ENCODE measurements around the gene MYBPHL. TPM values are rescaled to one million over a fixed set of nuclear protein-coding genes. Genes with fewer than 3 reads are reported as not detected.
A peak's percentile ranks its signal among the peaks of the same experiment; 100 is the strongest.

The MYBPHL gene
- total RNA-seq, 1 experiment from 2014 or later = not detected

DNA sequence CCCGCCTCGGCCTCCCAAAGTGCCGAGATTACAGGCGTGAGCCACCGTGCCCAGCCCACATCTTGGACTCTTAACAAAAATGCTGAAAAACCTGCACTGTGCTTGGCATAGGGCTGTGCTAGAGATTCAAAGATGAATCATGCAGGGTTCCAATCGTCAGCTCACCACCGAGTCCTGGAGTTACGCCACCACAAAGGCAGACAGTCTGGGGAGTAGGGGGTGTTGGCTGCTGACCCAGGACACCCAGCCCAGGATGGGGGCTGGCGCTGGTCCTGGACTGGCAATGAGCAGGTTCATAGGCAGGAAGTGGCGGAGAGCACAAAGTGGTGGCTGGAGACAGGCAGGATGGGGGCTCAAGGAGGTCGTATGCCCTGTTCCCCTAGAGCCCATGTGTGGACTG is 39.8 kb downstream of the MYBPHL start:
- DNase-seq (ENCODE audit: low read depth) = peak; percentile 79

DNA sequence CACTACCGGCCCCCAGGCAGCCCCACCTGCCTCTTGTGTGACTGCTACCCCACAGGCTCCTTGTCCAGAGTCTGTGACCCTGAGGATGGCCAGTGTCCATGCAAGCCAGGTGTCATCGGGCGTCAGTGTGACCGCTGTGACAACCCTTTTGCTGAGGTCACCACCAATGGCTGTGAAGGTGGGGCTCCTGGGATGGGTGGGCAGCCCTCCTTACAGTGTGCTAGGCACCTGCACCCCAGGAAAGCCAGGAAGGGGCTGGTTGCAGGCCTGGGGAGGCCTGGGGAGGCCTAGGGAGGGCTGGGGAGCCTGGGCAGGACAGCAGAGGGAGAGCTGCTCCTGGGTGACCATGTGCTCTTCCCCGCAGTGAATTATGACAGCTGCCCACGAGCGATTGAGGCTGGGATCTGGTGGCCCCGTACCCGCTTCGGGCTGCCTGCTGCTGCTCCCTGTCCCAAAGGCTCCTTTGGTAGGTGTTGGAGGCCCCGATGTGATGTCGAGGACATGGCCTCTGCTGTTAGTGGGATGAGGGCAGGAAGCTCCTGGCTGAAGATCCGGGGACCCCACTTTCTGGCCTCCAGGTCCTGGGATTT is 41.0 kb downstream of the MYBPHL start:
- no peak for DNase-seq (ENCODE audit: low read depth)

DNA sequence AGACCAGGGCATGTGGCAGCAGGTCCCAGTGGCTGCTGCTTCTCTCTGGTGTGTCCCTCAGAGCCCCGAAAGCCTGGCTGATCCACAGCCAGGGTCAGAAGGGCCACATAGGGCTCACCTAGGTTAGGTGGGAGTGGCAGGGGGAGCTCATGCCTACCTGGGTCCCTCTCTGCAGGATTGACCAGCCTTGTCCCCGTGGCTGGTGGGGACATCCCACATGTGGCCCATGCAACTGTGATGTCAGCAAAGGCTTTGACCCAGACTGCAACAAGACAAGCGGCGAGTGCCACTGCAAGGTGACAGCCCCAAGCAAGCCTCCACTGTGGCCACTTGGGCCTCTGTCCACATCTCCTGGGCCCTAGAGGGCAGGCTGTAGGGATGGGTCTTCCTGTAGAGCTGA is 41.8 kb downstream of the MYBPHL start:
- no peak for DNase-seq (ENCODE audit: low read depth)

DNA sequence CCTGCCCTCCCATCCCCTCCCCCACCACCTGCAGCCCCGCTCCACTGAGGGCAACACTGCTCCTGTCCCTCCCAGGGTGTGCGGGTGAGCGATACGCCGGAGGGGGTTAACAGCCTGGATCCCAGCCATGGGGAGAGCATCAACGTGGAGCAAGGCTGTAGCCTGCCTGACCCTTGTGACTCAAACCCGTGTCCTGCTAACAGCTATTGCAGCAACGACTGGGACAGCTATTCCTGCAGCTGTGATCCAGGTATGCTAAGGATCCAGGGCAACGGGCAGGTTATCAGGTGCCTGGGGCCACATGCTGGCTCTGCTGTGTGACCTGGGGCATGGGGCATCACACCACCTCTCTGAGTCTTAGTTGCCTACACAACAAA is 42.4 kb downstream of the MYBPHL start:
- no peak for DNase-seq (ENCODE audit: low read depth)

DNA sequence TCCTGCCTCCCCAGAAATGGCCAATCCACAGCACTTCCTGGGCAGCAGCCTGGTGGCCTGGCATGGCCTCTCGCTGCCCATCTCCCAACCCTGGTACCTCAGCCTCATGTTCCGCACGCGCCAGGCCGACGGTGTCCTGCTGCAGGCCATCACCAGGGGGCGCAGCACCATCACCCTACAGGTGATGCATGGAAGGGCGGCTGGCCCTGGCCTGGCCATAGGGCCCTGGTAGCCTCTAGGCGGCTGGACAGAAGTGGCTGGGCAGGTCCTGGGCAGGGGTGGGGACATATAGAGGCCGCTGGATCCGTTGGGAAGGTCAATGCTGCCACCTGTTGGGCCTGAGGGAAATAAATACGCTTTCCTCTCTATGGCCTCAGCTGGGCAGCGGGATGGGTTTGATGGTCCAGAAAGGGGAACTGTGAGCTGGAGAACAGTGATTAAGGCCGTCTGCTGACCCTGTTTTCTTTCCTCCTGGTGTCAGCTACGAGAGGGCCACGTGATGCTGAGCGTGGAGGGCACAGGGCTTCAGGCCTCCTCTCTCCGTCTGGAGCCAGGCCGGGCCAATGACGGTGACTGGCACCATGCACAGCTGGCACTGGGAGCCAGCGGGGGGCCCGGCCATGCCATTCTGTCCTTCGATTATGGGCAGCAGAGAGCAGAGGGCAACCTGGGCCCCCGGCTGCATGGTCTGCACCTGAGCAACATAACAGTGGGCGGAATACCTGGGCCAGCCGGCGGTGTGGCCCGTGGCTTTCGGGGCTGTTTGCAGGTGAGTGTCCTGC is 43.0 kb downstream of the MYBPHL start:
- peak; percentile 83 for DNase-seq (ENCODE audit: low read depth)

DNA sequence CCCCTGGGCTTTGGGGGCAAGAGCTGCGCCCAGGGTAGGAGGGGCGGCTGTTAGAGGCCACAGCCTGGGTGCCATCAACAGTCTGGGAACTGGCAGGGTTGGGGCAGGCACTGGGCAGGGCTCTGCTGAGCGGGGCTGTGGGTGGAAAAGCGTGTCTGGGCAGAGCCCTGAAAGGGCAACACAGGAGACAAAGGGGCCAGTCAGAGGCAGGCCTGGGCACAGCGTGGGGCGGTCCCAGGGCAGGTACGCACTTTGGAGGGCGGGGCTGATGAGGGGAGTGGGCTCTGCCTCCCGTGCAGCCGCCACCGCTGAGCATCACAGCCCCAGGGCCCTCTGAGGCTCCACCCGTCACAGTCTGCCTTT is 43.6 kb downstream of the MYBPHL start:
- DNase-seq (ENCODE audit: low read depth) = no peak

DNA sequence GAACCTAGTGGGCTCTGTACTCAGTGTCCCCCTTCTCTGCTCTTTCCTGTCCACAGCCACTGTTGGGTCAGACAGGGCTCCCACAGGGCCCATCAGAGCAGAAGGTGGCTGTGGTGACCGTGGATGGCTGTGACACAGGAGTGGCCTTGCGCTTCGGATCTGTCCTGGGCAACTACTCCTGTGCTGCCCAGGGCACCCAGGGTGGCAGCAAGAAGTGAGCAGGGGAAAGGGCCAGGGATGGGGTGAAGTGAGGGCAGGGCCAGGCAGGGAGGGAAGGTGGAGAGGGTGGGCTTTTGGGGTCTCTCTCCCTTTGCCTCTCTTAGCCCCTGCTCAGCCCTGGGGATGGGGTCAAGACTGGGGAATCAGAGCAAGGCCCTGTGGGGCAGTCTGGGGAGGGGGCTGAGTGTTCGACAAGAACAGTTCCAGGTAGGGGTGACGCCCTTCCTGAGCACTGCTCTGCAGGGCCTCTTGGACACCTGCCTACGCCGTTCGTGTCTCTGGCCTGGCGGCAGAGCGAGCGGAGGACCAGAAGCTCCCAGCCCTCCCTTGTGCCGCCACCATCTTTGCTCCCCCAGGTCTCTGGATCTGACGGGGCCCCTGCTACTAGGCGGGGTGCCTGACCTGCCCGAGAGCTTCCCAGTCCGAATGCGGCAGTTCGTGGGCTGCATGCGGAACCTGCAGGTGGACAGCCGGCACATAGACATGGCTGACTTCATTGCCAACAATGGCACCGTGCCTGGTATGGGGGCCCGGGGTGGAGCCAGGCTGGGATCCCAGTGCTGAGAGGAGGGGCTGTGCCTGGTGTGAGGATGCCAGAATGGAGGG is 44.4 kb downstream of the MYBPHL start:
- no peak for DNase-seq (ENCODE audit: low read depth)

DNA sequence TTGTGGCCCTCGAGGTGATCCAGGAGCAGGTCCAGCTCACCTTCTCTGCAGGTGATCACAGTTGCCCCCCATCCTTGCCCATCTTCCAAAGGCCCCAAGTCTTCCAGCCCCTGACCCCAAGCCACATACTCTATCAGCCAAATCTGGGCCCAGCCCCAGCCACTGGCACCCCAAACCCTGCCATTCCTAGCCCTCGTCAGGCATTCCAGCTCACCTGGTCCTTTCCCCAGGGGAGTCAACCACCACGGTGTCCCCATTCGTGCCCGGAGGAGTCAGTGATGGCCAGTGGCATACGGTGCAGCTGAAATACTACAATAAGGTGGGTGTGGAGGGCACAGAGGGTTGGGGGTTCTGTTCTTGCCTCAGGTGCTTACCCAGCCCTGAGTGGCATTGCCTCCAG is 45.2 kb downstream of the MYBPHL start:
- no peak for DNase-seq (ENCODE audit: low read depth)

DNA sequence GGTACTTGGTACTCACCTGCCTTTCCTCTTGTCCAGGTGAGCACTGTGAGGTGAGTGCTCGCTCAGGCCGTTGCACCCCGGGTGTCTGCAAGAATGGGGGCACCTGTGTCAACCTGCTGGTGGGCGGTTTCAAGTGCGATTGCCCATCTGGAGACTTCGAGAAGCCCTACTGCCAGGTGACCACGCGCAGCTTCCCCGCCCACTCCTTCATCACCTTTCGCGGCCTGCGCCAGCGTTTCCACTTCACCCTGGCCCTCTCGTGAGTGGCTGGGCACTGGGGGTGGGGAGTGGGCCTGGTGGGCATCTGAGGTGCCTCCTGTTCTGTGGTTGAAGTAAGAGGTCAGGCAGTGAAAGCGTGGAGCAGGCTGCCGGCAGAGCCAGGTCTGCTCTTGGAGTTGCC is 45.8 kb downstream of the MYBPHL start:
- DNase-seq (ENCODE audit: low read depth) = no peak

DNA sequence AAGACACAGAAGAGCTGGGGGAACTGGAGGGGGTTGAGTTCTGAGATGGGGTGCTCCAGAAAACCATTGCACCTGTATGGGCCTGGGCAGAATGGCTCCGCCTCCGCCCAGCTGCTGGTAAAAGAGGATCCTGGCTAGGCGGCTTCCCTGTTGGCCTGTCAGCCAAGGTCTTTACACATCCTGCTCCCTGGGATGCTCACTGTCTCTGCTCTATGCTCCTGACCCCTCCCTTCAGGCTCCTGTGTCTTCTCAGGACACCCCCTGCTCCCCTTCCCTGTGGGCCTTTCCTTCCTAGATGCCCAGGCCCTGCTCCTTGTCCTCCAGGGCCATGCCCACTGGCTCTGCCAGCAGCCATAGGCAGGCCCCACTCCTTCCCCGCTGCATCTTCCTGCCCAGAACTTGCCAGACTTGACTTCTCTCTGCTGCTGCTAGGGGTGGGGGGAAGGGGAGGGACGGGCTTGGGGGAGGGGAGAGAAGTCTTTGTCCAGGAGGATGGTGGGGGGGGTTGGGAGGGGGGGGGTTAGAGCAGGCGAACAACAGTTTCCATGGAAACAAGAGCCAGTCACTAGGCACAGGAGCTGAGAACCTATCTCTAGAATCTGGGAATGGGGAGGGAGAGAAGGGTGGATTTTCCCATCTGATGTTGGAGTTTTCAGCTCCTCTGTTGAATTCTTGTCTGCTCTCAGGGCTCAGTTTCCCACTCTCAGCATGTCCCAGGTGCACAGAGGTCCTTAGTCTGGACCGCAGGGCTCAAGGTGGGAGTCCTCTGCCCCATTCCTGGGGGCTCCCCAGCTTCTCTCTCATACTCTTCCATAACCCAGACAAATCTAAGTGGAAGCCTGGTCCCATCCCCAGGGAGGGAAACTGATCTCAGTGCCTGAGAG is 46.9 kb downstream of the MYBPHL start:
- no peak for DNase-seq (ENCODE audit: low read depth)

DNA sequence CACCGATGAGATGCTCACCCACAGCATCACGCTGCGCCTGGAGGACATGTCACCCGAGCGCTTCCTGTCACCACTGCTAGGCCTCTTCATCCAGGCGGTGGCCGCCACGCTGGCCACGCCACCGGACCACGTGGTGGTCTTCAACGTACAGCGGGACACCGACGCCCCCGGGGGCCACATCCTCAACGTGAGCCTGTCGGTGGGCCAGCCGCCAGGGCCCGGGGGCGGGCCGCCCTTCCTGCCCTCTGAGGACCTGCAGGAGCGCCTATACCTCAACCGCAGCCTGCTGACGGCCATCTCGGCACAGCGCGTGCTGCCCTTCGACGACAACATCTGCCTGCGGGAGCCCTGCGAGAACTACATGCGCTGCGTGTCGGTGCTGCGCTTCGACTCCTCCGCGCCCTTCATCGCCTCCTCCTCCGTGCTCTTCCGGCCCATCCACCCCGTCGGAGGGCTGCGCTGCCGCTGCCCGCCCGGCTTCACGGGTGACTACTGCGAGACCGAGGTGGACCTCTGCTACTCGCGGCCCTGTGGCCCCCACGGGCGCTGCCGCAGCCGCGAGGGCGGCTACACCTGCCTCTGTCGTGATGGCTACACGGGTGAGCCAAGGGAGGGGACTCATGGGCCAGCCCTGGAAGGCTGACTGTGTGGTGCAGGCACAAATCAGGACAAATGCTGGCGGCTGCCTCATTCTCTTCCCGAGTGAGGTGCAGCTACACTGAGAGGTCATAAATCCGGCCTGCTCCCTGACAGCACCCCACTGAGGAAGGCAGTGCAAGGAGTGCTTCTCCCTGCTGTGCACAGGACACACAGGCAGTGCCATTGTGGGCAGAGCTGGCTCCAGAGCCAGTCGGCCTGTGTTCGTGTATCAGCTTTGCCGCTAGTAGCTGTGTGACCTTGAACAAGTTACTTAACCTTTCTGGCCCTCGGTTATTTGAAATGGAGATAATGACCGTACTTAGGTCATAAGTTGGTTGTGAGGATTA is 48.0 kb downstream of the MYBPHL start:
- no peak for DNase-seq (ENCODE audit: low read depth)

DNA sequence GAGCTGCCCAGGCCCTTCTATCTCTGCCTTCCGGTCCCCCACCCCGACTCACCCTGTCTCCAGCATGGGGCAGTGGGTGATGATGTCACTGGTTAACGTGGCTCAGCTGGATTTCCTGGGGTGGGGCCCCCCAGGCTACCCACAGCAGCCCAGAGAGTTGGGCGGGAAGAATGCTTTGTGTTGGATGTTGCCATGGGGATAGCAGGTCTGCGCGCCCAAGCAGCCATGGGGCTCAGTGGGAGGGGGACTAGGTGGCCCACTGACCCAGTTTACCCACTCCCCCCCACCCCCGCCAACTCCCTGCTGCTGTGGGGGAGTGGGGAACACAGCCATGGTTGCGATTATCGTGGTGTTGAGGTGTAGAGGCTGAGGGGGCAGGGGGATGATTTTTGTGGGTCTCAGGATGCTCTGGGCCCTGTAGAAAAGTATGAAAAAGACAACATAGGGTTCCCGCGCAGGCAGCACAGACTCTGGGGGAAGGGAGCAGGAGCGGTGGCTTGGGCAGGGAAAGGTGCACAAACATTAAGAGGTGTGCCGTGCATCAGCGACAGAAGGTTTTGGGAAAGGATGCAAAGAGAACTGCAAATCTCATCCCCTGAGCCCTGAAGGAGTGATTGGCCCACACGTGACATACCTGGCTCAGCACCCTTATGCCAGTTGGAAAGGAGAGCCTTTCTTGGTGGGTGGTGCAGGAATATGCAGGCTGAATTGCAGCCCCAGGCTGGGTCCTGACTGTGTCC is 49.0 kb downstream of the MYBPHL start:
- peak; percentile 21 for DNase-seq (ENCODE audit: low read depth)

DNA sequence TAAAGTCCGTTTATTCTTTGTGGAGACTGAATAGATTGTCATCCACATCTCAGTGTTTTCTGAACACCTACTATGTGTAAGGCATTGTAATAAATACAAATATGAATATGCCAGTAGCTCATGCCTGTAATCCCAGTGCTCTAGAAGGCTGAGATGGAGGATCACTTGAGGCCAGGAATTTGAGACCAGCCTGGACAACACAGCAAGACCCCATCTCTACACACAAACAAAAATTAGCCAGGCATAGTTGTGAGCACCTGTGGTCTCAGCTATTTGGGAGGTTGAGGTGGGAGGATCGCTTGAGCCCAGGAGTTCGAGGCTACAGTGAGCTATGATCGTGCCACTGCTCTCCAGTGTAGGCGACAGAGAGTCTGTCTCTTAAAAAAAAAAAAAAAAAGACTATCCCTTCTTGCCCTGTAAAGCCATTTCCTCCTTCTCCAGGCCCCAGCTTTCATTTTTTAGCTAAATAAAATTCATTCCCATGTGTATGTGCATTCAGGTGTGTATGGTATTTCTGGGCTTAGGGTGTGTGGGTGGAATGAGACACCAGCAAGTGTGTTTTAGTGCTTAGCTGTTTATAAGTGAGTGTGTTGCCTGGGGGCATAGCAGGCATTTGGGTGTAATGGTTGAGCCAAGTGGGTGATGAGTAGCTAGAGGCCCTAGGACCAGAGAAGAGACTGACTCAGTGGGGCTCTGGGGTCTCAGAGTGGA is 49.7 kb downstream of the MYBPHL start:
- no peak for DNase-seq (ENCODE audit: low read depth)

DNA sequence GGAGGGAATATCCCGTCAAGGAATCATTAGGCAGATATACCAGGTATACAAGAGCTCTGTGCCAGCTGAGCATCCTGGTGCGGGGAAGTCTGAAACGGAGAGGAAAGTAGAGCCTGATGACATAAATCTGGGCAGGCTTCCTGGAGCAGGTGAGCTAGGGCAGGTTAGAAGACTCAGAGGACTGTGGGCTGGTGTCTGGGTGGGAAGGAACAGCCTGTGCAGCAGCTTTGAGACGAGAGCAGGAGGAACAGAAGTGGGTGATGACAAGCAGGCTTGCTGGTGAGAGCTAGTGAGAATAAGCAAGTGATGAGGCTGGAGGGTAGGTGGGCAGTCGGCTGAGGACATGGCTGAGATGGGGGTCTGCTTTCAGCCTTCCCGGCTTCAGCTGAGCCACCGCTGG is 50.7 kb downstream of the MYBPHL start:
- no peak for DNase-seq (ENCODE audit: low read depth)

DNA sequence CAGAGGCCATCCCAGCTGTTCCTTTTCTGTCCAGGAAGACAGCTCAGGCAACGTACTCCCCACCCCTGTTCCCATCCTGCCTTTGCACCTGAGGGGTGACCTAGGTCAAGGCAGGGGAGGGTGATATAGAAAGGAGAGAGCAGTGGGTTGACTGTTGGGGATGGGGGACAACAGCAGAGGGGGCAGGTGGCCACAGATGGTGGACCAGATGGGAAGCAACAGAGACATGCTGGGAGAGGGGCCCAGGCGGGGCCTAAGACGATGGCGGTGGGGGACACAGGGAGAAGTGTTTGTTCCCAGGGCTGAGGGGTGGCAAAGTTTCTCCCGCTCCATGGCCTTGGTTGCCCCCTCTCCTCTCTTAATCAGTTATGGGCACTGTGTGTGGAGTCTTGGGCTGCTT is 51.1 kb downstream of the MYBPHL start:
- no peak for DNase-seq (ENCODE audit: low read depth)

DNA sequence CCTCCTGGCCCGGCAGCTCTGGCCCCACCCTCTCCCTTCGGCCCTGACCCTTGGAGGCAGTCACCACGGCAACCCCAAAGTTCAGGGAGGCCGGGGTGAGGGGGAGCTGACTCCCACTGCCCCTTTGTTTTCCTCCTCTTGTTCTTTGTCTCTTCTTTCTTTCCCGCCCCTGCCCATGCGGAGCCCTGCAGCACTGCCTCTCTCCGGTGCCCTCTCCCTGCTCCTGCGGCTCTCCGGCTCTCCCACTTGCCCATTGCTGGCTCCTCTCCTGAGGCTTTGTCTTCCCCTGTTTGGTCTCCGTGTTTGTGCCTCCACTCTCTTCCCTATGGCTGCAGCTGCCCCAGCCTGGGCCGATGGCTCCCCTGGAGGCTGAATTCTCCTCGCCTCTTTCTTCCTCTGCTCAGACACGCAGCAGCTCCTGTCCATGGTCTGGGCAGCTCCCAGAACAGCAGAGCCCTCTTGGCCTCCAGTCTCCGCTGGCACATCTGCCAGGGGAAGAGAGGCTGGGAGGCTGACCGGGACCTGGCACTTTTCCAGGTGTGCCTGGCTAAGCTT is 51.6 kb downstream of the MYBPHL start:
- DNase-seq (ENCODE audit: low read depth) = no peak

DNA sequence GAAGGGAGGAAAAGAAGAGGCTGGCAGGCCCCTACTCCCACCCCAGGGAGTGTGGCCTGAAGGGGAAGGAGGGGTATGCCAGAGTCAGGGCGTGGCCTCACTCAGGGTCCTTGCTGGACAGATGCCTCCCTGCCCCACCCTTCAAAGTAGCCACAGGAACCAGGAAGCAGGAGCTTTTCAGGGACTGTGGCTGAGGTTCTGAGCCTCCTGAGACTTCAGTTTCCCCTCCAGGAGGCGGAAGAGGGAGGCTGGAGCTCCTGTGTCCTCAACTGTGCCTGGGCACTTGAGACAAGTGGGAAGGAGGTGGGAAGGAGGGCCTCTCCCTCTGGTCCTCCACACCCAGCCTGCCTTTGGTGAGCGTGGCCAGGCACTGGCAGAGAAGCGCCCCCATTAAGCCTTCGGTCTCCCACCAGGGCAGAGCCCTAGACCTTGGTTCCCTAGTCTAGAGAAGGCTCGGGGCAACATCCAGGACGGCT is 52.2 kb downstream of the MYBPHL start:
- DNase-seq (ENCODE audit: low read depth) = no peak

All from HT1080 (cell line).